ENCODE measurements around the gene CALHM1. TPM values are rescaled to one million over a fixed set of nuclear protein-coding genes. Genes with fewer than 3 reads are reported as not detected.
A peak's percentile ranks its signal among the peaks of the same experiment; 100 is the strongest.
"Not testable (repeated sequence)": the region's sequence is repeated elsewhere in the genome, so short reads cannot be mapped to it uniquely, and the experiment has no call there.

CALHM1 gene
- total and polyA plus RNA-seq, 10 donors = 0.04 to 0.52 (median 0.10) TPM; not detected in 7

DNA sequence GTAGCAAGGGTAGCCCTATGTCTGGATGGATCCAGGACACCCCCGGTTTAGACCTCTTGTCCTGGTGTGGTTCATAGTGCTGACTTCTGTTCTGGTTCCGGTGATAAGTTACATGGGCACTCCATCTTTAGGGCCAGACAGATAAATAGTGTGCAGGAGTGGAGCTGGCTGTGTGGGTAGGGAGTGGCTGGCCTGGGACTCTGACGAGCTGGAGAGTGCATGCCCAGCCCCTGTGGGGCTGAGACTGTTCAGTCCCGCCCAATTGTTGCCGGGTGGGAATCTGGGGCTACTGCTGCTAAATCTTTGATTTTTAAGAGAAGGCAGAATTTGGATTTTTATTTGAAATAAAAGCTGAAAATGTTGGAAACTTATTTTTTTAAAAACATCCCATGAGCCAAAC, 35.0 kb downstream of the CALHM1 start:
- 86 to 96% (median 91%) methylated on average over 5 of the region's 5 CpGs for WGBS, 5 donors
- Histone ChIP-seq H3K27me3 (replicated peaks in 1 of 7) (no peaks in the 10 kb centered on the region), H3K9me3 (no peaks in the 10 kb centered on the region), H3K36me3 (peaks cover 4 to 100% (median 85%) of the 10 kb centered on the region in 6 donors), H3K27ac (no peak overlapping the region), H3K4me1 (peaks cover 0 to 4% (median under 1%) of the 10 kb centered on the region in 6 donors), H3K4me3 (no peak overlapping the region)
- intact Hi-C loops (cut with DNase I; ENCODE audit: low total_unique reads) = loop anchor here (2.0 kb wide), 1 partner anchor 57 kb away; no protein-coding TSS in a partner anchor
- no peak for TF ChIP-seq POLR2A (IDR thresholded peaks at IDR 0.05)
- no peak for DNase-seq

- Histone ChIP-seq H3K36me3 (peaks cover 4 to 100% (median 96%) of the 10 kb centered on the region in 6 donors), H3K27ac (no peak overlapping the region), H3K4me3 (no peak overlapping the region), H3K4me1 (no peaks in the 10 kb centered on the region), H3K27me3 (replicated peaks in 1 of 7) (no peaks in the 10 kb centered on the region), H3K9me3 (no peaks in the 10 kb centered on the region)
- no peak for DNase-seq
- TF ChIP-seq POLR2A (IDR thresholded peaks at IDR 0.05) (no peak), POLR2AphosphoS5 (IDR thresholded peaks at IDR 0.05) (no peak), CTCF (IDR thresholded peaks at IDR 0.05 in 8 of 11, conservative IDR thresholded peaks at IDR 0.05 in 3 of 11) (no peak)
- 93 to 96% (median 94%) methylated on average over 4 of the region's 4 CpGs for WGBS, 5 donors
- intact Hi-C loops (cut with DNase I; ENCODE audit: low total_unique reads) = loop anchor here (5.0 kb wide), 1 partner anchor 33 kb away; the partner anchor contains the start of gene CALHM2
These were observed 39.6 kb downstream of the CALHM1 start for GRCh38 chr10:103419101-103419500.

DNA sequence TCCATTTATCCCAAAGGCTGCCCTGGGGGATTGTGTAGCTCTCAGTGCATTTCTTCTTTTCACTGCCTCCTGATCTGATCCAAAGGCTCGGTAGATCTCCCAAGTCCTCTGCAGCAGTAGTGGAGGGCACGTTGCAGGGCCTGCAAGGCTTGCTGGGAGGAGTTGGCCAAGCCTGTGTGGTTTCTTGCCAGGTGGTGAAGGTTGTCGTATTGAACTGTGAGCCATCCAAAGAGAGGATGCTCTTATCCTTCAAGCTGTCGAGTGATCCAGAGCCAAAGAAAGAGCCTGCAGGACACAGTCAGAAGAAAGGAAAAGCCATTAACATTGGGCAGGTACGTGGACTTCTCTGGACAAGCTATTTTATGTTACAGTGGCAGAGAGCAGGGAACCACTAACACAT, 41.1 kb downstream of the CALHM1 start:
- WGBS, 5 donors = 92 to 97% (median 94%) methylated on average over 5 of the region's 5 CpGs
- peaks cover 2 to 100% (median 96%) of the 10 kb centered on the region in 6 donors for H3K36me3 ChIP-seq
- intact Hi-C loops (cut with DNase I; ENCODE audit: low total_unique reads) = loop anchor here (2.0 to 5.0 kb wide), 2 partner anchors 35 to 65 kb away; partner anchors contain the start of gene CALHM2
- no peaks in the 10 kb centered on the region for H3K27me3 ChIP-seq (replicated peaks in 1 of 7)
- H3K9me3 ChIP-seq = no peaks in the 10 kb centered on the region
- H3K4me1 ChIP-seq = no peaks in the 10 kb centered on the region
- no peak overlapping the region for H3K4me3 ChIP-seq
- no peak for DNase-seq
- no peak for TF ChIP-seq CTCF (IDR thresholded peaks at IDR 0.05 in 8 of 11, conservative IDR thresholded peaks at IDR 0.05 in 3 of 11)
- no peak for TF ChIP-seq POLR2AphosphoS5 (IDR thresholded peaks at IDR 0.05)
- TF ChIP-seq POLR2A (IDR thresholded peaks at IDR 0.05) = no peak
- no peak overlapping the region for H3K27ac ChIP-seq

DNA sequence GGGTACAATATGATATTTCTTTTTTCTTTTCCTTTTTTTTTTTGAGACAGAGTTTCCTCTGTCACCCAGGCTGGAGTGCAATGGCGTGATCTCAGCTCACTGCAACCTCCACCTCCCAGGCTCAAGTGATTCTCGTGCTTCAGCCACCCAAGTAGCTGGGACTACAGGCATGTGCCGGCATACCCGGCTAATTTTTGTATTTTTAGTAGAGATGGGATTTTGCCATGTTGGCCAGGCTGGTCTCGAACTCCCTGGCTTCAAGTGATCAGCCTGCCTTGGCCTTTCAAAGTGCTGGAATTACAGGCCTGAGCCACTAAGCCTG, 41.6 kb downstream of the CALHM1 start:
- H3K4me1 ChIP-seq; H3K27ac ChIP-seq; H3K9me3 ChIP-seq; H3K27me3 ChIP-seq (replicated peaks in 1 of 7); DNase-seq; H3K4me3 ChIP-seq: not testable (repeated sequence)
- intact Hi-C loops (cut with DNase I; ENCODE audit: low total_unique reads) = loop anchor here (2.0 to 5.0 kb wide), 2 partner anchors 35 to 66 kb away; partner anchors contain the start of gene CALHM2
- 85 to 97% (median 93%) methylated on average over 5 of the region's 5 CpGs for WGBS, 5 donors
- peaks cover 2 to 100% (median 96%) of the 10 kb centered on the region in 6 donors for H3K36me3 ChIP-seq

DNA sequence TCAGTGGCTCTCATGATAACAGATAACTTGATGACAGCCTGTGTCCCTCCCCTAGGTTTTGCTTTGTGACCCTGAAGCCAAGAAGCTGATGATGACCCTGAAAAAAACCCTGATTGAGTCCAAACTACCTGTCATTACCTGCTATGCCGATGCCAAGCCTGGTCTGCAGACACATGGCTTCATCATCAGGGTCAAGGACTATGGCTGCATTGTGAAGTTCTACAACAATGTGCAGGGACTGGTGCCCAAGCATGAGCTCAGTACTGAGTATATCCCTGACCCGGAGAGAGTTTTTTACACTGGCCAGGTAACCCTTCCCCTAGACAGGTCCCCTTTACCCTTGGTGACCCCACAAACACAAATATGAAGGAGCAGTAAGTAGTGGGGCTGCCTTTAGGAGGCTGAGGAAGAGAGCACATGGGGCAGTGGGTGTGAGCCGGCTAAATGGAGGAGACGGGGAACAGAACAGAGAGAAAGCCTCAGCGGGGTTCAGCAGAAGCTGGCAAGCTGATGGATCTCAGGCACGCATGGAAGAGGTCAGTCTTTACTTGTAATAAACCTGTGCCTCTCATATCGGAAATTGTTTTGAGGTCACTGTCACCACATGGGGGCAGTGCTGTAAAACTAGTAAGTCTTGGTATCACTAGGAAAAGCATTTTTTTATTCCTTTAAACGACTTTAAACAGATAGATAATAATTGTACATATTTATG, 42.1 kb downstream of the CALHM1 start:
- no peaks in the 10 kb centered on the region for H3K4me1 ChIP-seq
- no peak overlapping the region for H3K27ac ChIP-seq
- WGBS, 5 donors = 52 to 64% (median 53%) methylated on average over 8 of the region's 8 CpGs
- peaks cover 2 to 100% (median 98%) of the 10 kb centered on the region in 6 donors for H3K36me3 ChIP-seq
- no peak overlapping the region for H3K4me3 ChIP-seq
- intact Hi-C loops (cut with DNase I; ENCODE audit: low total_unique reads) = loop anchor here (2.0 to 5.0 kb wide), 2 partner anchors 36 to 66 kb away; partner anchors contain the start of gene CALHM2
- no peaks in the 10 kb centered on the region for H3K27me3 ChIP-seq (replicated peaks in 1 of 7)
- DNase-seq = no peak
- no peak for TF ChIP-seq POLR2A (IDR thresholded peaks at IDR 0.05)
- TF ChIP-seq CTCF (IDR thresholded peaks at IDR 0.05 in 8 of 11, conservative IDR thresholded peaks at IDR 0.05 in 3 of 11) = peak; percentile 15 to 87 (median 67)
- no peak for TF ChIP-seq POLR2AphosphoS5 (IDR thresholded peaks at IDR 0.05)
- H3K9me3 ChIP-seq = no peaks in the 10 kb centered on the region

Data from spleen (tissue), 11 donors.